Sigmoid colon (tissue), 4 donors: Measurements from ENCODE around the gene KLHL2.

Source experiments
- CTCF ChIP-seq, 4 experiments: fragments of 450-650 bp in 3 of 4; fragments of 200-600 bp in 1 of 4; IDR thresholded peaks; one replicate each; pipeline ENCODE4 v1.5.1; 2016 to 2019; ENCODE audit warnings: antibody characterized with exemption in 4 of 4, mild to moderate bottlenecking in 3 of 4, moderate library complexity in 2 of 4
- EP300 ChIP-seq, 4 donors: sonication (generic); formaldehyde crosslinking; IDR thresholded peaks; one replicate each; pipeline ENCODE4 v1.6.1; 2017; ENCODE audit warnings: antibody characterized with exemption in 4 of 4
- POLR2AphosphoS5 ChIP-seq, 4 donors: sonication (generic); formaldehyde crosslinking; IDR thresholded peaks; one replicate each; pipeline ENCODE4 v1.6.1; 2017; ENCODE audit warnings: antibody characterized with exemption in 4 of 4

DNA sequence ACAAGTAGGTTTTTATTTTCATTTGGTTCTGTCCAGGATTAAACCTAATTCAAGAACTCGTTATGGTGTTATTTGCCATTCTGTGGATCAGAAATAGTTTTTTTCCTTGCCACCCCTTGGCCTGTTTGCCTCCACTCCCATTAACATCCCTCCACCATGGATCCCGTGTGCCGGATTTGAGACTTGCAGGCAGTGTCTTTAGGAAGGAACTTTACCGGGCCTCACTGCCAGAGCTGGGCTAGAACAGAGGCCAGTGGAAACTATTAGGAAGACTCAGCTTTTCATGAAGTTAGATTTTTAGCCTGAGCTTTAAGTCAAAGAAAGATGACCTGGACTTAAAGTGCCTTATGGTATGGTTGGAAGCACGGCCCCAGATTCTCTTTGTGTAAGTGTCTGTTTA is 2.4 kb downstream of the KLHL2 start:
- TF ChIP-seq CTCF (IDR thresholded peaks at IDR 0.05) (no peak), POLR2AphosphoS5 (IDR thresholded peaks at IDR 0.05) (no peak), EP300 (IDR thresholded peaks at IDR 0.05) (no peak)
